ENCODE measurements around the gene LHFPL5. TPM values are rescaled to one million over a fixed set of nuclear protein-coding genes. Genes with fewer than 3 reads are reported as not detected.

The LHFPL5 gene
- total RNA-seq, 1 donor from 2014 or later: not detected

DNA sequence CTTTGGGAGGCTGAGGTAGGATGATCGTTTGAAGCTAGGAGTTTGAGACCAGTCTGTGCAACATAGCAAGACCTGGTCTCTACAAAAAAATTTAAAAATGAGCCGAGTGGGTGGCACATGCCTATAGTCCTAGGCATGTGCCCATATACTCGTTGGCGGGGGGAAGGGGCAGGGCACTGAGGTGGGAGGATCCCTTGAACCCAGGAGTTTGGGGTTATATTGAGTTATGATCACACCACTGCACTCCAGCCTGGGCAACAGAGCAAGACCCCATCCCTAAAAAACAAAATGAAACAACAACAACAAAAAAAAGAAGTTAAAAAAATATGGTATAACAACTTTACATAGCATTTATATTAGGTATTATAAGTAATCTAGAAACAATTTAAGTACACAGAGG lies 47.8 kb downstream of the LHFPL5 start:
- DNase-seq (ENCODE audit: low read depth in 2 of 2): no peak

GRCh38 chr6:35856250-35856649 lies 51.1 kb downstream of the LHFPL5 start:
- DNase-seq (ENCODE audit: low read depth in 2 of 2): no peak

GRCh38 chr6:35857853-35858252 lies 52.7 kb downstream of the LHFPL5 start:
- peak in 1 of 2 donors; percentile 7 for DNase-seq (ENCODE audit: low read depth in 2 of 2)

- no peak for DNase-seq (ENCODE audit: low read depth in 2 of 2)
Measured at GRCh38 chr6:35859367-35859766, 54.2 kb downstream of the LHFPL5 start.

Other genes starting within 250 kb of the LHFPL5 start
- gene FKBP5, start 116.4 kb upstream of the LHFPL5 start, total RNA-seq: 37.3 and 40.1 TPM in 2 replicates
- gene ARMC12, start 68.3 kb upstream of the LHFPL5 start, total RNA-seq: 0.22 and 0.40 TPM in 2 replicates
- not detected in 2 replicates for gene CLPSL2, start 28.8 kb upstream of the LHFPL5 start, total RNA-seq
- not detected in 2 replicates for gene CLPSL1, start 24.3 kb upstream of the LHFPL5 start, total RNA-seq
- gene CLPS, start 8.0 kb upstream of the LHFPL5 start, total RNA-seq: not detected in 2 replicates
- gene SRPK1, start 115.7 kb downstream of the LHFPL5 start, total RNA-seq: 32.3 and 36.3 TPM in 2 replicates
- gene SLC26A8, start 219.3 kb downstream of the LHFPL5 start, total RNA-seq: not detected in 2 replicates
- gene MAPK14, start 222.5 kb downstream of the LHFPL5 start, total RNA-seq: 29.2 and 36.5 TPM in 2 replicates

Data from lung microvascular endothelial cell (primary cell).